Vagina (tissue), 2 donors: ENCODE measurements around the gene CCDC167.

Experiments
- CTCF ChIP-seq, 3 experiments: fragments of 450-650 bp in 2 of 3; fragments of 200-600 bp in 1 of 3; sonication (generic) in 1 of 3; IDR thresholded peaks; one replicate each; pipeline ENCODE4 v1.5.1; 2017 to 2019; ENCODE audit warnings: antibody characterized with exemption in 3 of 3, mild to moderate bottlenecking in 2 of 3, moderate library complexity in 2 of 3
- POLR2A ChIP-seq, 2 donors: fragments of 450-650 bp; IDR thresholded peaks; one replicate each; pipeline ENCODE4 v1.6.1; 2017; ENCODE audit warnings: antibody characterized with exemption in 2 of 2, mild to moderate bottlenecking in 2 of 2, moderate library complexity in 2 of 2
- POLR2AphosphoS5 ChIP-seq, 2 donors: sonication (generic); formaldehyde crosslinking; IDR thresholded peaks; one replicate each; pipeline ENCODE4 v1.9.0; 2017; ENCODE audit warnings: antibody characterized with exemption in 2 of 2, mild to moderate bottlenecking in 2 of 2, low read depth in 1 of 2; ENCODE audit not compliant: insufficient read depth in 1 of 2

GRCh38 chr6:37478827-37479226 lies 20.9 kb downstream of the CCDC167 start:
- TF ChIP-seq CTCF (IDR thresholded peaks at IDR 0.05) (no peak), POLR2AphosphoS5 (IDR thresholded peaks at IDR 0.05; ENCODE audit: insufficient read depth in 1 of 2, low read depth in 1 of 2) (no peak), POLR2A (IDR thresholded peaks at IDR 0.05) (no peak)
